ENCODE results near the gene DUS2.

GRCh38 chr16:68088130-68088972, 65.3 kb downstream of the DUS2 start:
- TF ChIP-seq CTCF (IDR thresholded peaks at IDR 0.05): no peak
- TF ChIP-seq ZFX (IDR thresholded peaks at IDR 0.05; ENCODE audit: borderline replicate concordance): no peak
